Measurements from ENCODE around the gene ICAM3. TPM values are rescaled to one million over a fixed set of nuclear protein-coding genes. Genes with fewer than 3 reads are reported as not detected.

ICAM3 gene
- total RNA-seq, 1 experiment from 2014 or later = 8.3 TPM

DNA sequence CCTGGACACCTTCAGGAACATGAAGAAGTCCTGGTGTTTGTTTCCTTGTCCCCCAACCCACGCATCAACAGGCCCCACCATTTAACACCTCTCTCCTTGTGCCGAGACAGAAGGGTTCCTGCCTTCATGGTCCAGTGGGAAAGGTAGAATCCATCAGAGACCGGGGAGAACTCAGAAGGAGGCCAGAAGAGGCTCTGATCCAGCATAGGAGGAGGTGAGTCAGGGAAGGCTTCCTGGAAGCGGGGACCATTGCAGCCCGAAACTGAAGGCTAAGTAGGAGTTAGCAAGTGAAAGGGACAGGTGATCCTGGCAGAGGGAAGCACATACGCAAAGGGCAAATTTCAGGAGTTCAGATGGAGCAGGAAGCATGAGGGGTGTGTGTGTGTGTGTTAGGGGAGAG, 484 bp downstream of the ICAM3 start:
- ChIA-PET RAD21 (ENCODE audit: low non-redundant PET in 1 of 2, low total read pairs in 2 of 2, uncharacterized antibody in 2 of 2, unreplicated experiment in 2 of 2) (no interaction called here), CTCF (no interaction called here)
- intact Hi-C loops (cut with micrococcal nuclease) = no loop called here

More for the DNA sequence above, 484 bp downstream of the ICAM3 start:
- DNase-seq (ENCODE audit: low read depth, low spot score) (no peak), ATAC-seq (no peak)
- Histone ChIP-seq H3K4me1 (ENCODE audit: control insufficient read depth in 1 of 2, insufficient read depth in 2 of 2, low read length in 2 of 2) (peaks cover 0 to 23% of the 10 kb centered on the region in 2 experiments; a peak in 2 of 4 replicates), H3K27me3 (ENCODE audit: insufficient read depth, low read length) (no peaks in the 10 kb centered on the region), H4K20me1 (ENCODE audit: insufficient read depth) (no peaks in the 10 kb centered on the region), H2AFZ (ENCODE audit: low read depth, low read length, poor library complexity, severe bottlenecking) (no peak overlapping the region), H3K9me2 (ENCODE audit: insufficient read depth) (no peaks in the 10 kb centered on the region), H3K9ac (ENCODE audit: low read length) (no peak overlapping the region), H3K4me3 (replicated peaks in 1 of 2; ENCODE audit: low read depth in 1 of 2, low read length in 2 of 2) (no peak overlapping the region), H3K9me3 (ENCODE audit: control insufficient read depth in 1 of 2, insufficient read depth in 1 of 2, low read depth in 1 of 2, low read length in 2 of 2) (no peaks in the 10 kb centered on the region), H3K4me2 (ENCODE audit: low read length) (no peak overlapping the region), H3K36me3 (ENCODE audit: control insufficient read depth in 1 of 2, insufficient read depth in 2 of 2, low read length in 2 of 2) (no peaks in the 10 kb centered on the region), H3K79me2 (ENCODE audit: insufficient read depth, low read length) (peaks cover 4% of the 10 kb centered on the region; the same call in 1 of the 2 replicates), H3K27ac (ENCODE audit: low read depth, low read length) (no peak overlapping the region)
- POLR2A ChIA-PET = no interaction called here
- BruUV-seq (replicated peaks) = no TSS peak
- TF ChIP-seq EZH2 (IDR thresholded peaks at IDR 0.05) (no peak), SIN3A (IDR thresholded peaks at IDR 0.05; ENCODE audit: low read depth) (no peak), RAD21 (IDR thresholded peaks at IDR 0.05; ENCODE audit: low read depth) (no peak), CEBPB (IDR thresholded peaks at IDR 0.05; ENCODE audit: low read depth) (no peak), MAX (IDR thresholded peaks at IDR 0.05) (no peak), TCF7L2 (IDR thresholded peaks at IDR 0.05; ENCODE audit: borderline replicate concordance, extremely low read depth, insufficient read depth, insufficient read length) (no peak), EGR1 (IDR thresholded peaks at IDR 0.05; ENCODE audit: low read depth) (no peak), FOSL1 (IDR thresholded peaks at IDR 0.05; ENCODE audit: low read depth) (no peak), EZH2phosphoT487 (IDR thresholded peaks at IDR 0.05; ENCODE audit: borderline replicate concordance) (no peak), JUND (IDR thresholded peaks at IDR 0.05) (no peak), SRF (IDR thresholded peaks at IDR 0.05; ENCODE audit: low read depth) (no peak), YY1 (IDR thresholded peaks at IDR 0.05; ENCODE audit: extremely low read depth, insufficient replicate concordance, low read depth, low read length) (no peak), ZNF274 (IDR thresholded peaks at IDR 0.05; ENCODE audit: low read depth, low read length) (no peak), POLR2AphosphoS5 (IDR thresholded peaks at IDR 0.05; ENCODE audit: low read depth, low read length) (no peak), ELF1 (IDR thresholded peaks at IDR 0.05; ENCODE audit: borderline replicate concordance, low read depth) (no peak), REST (IDR thresholded peaks at IDR 0.05; ENCODE audit: low read depth) (no peak)
- TF ChIP-seq, protein P1, sequence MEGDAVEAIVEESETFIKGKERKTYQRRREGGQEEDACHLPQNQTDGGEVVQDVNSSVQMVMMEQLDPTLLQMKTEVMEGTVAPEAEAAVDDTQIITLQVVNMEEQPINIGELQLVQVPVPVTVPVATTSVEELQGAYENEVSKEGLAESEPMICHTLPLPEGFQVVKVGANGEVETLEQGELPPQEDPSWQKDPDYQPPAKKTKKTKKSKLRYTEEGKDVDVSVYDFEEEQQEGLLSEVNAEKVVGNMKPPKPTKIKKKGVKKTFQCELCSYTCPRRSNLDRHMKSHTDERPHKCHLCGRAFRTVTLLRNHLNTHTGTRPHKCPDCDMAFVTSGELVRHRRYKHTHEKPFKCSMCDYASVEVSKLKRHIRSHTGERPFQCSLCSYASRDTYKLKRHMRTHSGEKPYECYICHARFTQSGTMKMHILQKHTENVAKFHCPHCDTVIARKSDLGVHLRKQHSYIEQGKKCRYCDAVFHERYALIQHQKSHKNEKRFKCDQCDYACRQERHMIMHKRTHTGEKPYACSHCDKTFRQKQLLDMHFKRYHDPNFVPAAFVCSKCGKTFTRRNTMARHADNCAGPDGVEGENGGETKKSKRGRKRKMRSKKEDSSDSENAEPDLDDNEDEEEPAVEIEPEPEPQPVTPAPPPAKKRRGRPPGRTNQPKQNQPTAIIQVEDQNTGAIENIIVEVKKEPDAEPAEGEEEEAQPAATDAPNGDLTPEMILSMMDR (IDR thresholded peaks at IDR 0.05 in 2 of 3, conservative IDR thresholded peaks at IDR 0.05 in 1 of 3; ENCODE audit: borderline replicate concordance in 1 of 3, insufficient read depth in 1 of 3, low read depth in 2 of 3, low read length in 2 of 3) = no peak
- TF ChIP-seq, protein P2, sequence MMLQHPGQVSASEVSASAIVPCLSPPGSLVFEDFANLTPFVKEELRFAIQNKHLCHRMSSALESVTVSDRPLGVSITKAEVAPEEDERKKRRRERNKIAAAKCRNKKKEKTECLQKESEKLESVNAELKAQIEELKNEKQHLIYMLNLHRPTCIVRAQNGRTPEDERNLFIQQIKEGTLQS (IDR thresholded peaks at IDR 0.05) = no peak
- TF ChIP-seq, protein P3, sequence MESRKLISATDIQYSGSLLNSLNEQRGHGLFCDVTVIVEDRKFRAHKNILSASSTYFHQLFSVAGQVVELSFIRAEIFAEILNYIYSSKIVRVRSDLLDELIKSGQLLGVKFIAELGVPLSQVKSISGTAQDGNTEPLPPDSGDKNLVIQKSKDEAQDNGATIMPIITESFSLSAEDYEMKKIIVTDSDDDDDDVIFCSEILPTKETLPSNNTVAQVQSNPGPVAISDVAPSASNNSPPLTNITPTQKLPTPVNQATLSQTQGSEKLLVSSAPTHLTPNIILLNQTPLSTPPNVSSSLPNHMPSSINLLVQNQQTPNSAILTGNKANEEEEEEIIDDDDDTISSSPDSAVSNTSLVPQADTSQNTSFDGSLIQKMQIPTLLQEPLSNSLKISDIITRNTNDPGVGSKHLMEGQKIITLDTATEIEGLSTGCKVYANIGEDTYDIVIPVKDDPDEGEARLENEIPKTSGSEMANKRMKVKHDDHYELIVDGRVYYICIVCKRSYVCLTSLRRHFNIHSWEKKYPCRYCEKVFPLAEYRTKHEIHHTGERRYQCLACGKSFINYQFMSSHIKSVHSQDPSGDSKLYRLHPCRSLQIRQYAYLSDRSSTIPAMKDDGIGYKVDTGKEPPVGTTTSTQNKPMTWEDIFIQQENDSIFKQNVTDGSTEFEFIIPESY (IDR thresholded peaks at IDR 0.05; ENCODE audit: extremely low read depth, insufficient replicate concordance, low read length) = no peak
